ENCODE results near the gene IL15RA.

The IL15RA gene

DNA sequence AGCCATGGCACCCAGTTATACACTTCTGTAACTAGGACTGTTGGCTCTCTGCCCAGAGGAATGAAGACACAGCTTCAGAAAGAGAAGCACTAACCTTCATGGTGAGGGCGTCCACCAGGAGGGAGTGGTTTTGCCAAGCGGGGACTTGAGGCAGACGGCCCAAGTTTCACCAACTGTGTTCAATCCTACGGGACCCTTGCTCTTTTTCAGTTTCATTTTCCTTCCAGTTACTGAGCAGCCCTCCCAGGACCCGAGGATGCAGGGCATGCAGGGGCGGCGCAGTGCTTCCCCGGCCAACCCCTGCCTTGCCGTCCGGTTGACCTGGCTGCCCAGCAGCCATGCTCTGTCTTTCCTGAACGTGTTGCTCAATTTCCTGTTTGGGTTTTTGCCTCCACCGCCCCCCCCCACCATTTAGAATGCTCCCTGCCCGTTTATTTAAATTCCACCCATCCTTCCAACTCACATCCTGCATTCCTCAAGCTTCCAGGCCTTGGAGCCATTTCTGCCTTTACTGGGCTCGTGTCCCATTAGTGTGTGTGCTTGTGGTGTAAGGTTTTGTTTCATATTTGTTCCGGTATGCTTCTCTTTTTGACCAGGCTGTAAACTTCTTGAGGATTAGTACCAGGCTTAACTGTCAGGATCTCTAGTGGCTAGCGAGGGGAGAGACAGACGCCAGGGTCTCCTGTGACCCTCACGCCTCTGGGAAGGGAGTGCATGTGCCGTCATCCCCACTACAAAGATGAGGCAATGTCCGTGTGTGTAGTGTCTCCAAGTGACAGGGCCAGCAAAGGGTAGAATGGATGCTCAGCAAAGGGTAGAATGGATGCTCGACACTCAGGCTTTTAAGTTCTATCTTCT is 31.6 kb downstream of the IL15RA start:
- H3K4me3 ChIP-seq: no peak overlapping the region
- no peak for TF ChIP-seq Cebpa-rat (IDR thresholded peaks at IDR 0.05)
- H3K36me3 ChIP-seq: no peaks in the 10 kb centered on the region
- H3K9ac ChIP-seq: no peak overlapping the region
- no peaks in the 10 kb centered on the region for H3K27me3 ChIP-seq
- H4K20me1 ChIP-seq: no peaks in the 10 kb centered on the region
- H3K4me1 ChIP-seq: peaks cover 40% of the 10 kb centered on the region
- H3K9me3 ChIP-seq: no peaks in the 10 kb centered on the region
- peak overlapping the region; percentile 75 for H3K4me2 ChIP-seq
- H3K27ac ChIP-seq: peak overlapping the region; percentile 29; the same call in 1 of the 2 replicates

DNA sequence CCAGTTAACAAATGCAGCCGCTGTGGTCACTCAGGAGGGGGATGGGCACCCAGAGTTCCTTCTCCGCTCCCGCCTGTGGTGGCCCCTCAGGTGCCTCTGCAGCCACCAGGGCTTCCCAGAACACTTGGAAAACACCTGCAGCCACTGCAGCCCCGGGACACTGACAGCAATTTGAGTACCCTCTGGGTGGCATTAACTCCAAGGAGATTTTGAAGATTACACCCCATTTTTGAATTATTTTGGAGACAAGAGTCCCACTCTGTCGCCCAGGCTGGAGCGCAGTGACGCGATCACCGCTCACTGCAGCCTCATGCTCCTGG is 32.2 kb downstream of the IL15RA start:
- peaks cover 40% of the 10 kb centered on the region for H3K4me1 ChIP-seq
- no peak overlapping the region for H3K9ac ChIP-seq
- no peaks in the 10 kb centered on the region for H3K27me3 ChIP-seq
- no peaks in the 10 kb centered on the region for H3K9me3 ChIP-seq
- TF ChIP-seq Cebpa-rat (IDR thresholded peaks at IDR 0.05): no peak
- no peak overlapping the region for H3K4me3 ChIP-seq
- no peaks in the 10 kb centered on the region for H3K36me3 ChIP-seq
- H4K20me1 ChIP-seq: no peaks in the 10 kb centered on the region
- H3K4me2 ChIP-seq: peak overlapping the region; percentile 75
- no peak overlapping the region for H3K27ac ChIP-seq

GRCh38 chr10:5944389-5945189 is 32.8 kb downstream of the IL15RA start:
- Histone ChIP-seq H3K36me3 (no peaks in the 10 kb centered on the region), H4K20me1 (no peaks in the 10 kb centered on the region), H3K27ac (no peak overlapping the region), H3K9ac (no peak overlapping the region), H3K9me3 (no peaks in the 10 kb centered on the region), H3K4me2 (0 out of 2 replicates have a peak overlapping the region, but pooled peaks have one; percentile 75), H3K4me1 (peaks cover 40% of the 10 kb centered on the region), H3K4me3 (no peak overlapping the region), H3K27me3 (no peaks in the 10 kb centered on the region)
- TF ChIP-seq Cebpa-rat (IDR thresholded peaks at IDR 0.05): no peak

DNA sequence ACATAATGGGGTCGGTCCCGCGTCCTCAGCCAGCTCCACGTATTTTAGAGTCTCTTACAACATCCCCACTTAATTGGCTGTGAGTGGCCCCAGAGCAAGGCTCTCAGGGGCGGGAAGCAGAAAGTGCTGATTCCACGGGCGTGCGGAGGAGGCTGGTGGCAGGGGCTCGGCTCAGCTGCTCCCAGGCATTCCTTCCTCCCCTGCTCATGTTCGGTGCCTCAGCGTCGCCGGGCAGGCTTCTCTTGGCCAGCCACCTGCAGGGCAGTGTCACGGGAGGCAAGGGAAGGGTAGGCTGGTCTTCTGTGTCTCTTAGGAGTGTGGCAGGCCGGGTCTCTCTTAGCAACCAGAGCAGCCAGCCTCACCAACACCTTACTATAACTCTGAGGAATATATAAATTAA is 33.8 kb downstream of the IL15RA start:
- no peaks in the 10 kb centered on the region for H4K20me1 ChIP-seq
- no peaks in the 10 kb centered on the region for H3K27me3 ChIP-seq
- no peak for TF ChIP-seq Cebpa-rat (IDR thresholded peaks at IDR 0.05)
- peaks cover 40% of the 10 kb centered on the region for H3K4me1 ChIP-seq
- no peak overlapping the region for H3K9ac ChIP-seq
- no peak overlapping the region for H3K4me2 ChIP-seq
- no peaks in the 10 kb centered on the region for H3K9me3 ChIP-seq
- no peak overlapping the region for H3K4me3 ChIP-seq
- no peak overlapping the region for H3K27ac ChIP-seq
- peaks cover 10% of the 10 kb centered on the region for H3K36me3 ChIP-seq

DNA sequence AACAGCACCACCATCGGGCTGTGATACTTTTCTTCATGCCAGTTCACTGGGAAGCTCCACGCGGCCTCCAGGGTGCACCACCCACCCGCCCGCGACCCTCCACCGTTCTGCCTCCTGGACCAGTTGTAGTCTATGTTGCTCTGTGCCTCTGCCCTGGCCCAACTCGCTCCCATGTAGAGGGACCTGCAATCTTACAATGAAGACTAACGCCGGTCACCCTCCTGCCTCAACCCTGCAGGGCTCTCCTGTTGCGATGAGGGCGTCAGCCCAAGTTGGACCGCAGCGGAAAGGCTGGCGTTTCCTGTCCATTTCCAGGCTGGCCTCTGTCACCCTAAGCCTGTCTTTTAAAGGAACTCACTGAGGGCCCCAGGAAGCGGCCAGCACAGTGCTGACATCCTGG is 34.9 kb downstream of the IL15RA start:
- H3K4me1 ChIP-seq: peaks cover 40% of the 10 kb centered on the region
- no peaks in the 10 kb centered on the region for H3K9me3 ChIP-seq
- H3K9ac ChIP-seq: no peak overlapping the region
- H3K4me2 ChIP-seq: no peak overlapping the region
- H4K20me1 ChIP-seq: no peaks in the 10 kb centered on the region
- H3K36me3 ChIP-seq: peaks cover 20% of the 10 kb centered on the region
- no peak overlapping the region for H3K4me3 ChIP-seq
- no peaks in the 10 kb centered on the region for H3K27me3 ChIP-seq
- no peak for TF ChIP-seq Cebpa-rat (IDR thresholded peaks at IDR 0.05)
- H3K27ac ChIP-seq: no peak overlapping the region

DNA sequence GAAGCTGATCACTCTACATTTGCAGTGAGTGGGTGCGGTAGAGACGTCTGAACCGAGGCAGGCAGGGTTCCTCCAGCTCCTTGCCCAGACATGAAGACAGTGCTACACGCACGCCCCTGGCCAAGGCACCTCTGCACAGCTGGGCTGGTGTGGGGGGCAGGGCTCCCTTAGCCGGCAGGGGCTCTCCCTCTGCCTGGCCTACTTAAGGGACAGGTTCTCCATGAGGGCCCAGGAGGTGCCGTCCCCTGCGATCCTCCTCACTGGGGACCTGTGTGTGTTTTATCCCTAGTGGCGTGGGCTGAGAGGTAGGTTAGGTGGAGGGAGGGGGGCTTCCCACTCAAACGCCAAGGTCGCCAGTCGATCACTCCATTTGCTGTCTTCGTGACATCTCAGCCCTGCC is 35.3 kb downstream of the IL15RA start:
- Histone ChIP-seq H3K9ac (peak overlapping the region; percentile 9; the same call in 1 of the 2 replicates), H3K4me1 (peaks cover 38% of the 10 kb centered on the region), H3K4me3 (no peak overlapping the region), H3K9me3 (no peaks in the 10 kb centered on the region), H3K27ac (peak overlapping the region; percentile 50; the same call in 1 of the 2 replicates), H3K27me3 (no peaks in the 10 kb centered on the region), H3K4me2 (peak overlapping the region; percentile 70), H4K20me1 (no peaks in the 10 kb centered on the region), H3K36me3 (peaks cover 25% of the 10 kb centered on the region)
- no peak for TF ChIP-seq Cebpa-rat (IDR thresholded peaks at IDR 0.05)

DNA sequence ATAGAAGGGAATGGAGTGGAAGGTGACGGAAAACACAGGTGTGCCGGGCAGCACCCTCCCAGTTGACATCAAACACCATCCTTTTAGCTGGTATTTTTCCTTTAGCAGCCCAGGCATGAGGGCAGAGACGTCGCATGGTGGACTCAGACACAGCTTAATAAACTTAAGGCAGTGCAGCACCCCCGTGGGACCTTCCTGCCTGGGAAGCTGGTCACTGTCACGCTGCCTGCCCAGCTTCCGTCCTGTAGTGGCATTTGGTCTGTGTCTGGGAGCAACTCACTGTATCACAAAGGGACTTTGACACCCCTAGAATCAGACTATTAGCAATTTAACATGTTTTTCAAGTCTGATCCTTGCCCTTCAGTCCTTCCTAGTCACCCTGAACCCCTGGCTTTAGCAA is 35.8 kb downstream of the IL15RA start:
- Histone ChIP-seq H3K4me2 (peak overlapping the region; percentile 70), H3K27ac (peak overlapping the region; percentile 50; the same call in 1 of the 2 replicates), H3K4me3 (no peak overlapping the region), H3K4me1 (peaks cover 33% of the 10 kb centered on the region), H3K27me3 (no peaks in the 10 kb centered on the region), H3K9ac (peak overlapping the region; percentile 9; the same call in 1 of the 2 replicates), H4K20me1 (no peaks in the 10 kb centered on the region), H3K9me3 (no peaks in the 10 kb centered on the region), H3K36me3 (peaks cover 29% of the 10 kb centered on the region)
- no peak for TF ChIP-seq Cebpa-rat (IDR thresholded peaks at IDR 0.05)

GRCh38 chr10:5940807-5941218 is 36.5 kb downstream of the IL15RA start:
- no peaks in the 10 kb centered on the region for H4K20me1 ChIP-seq
- no peak overlapping the region for H3K4me2 ChIP-seq
- H3K36me3 ChIP-seq: peaks cover 37% of the 10 kb centered on the region
- no peaks in the 10 kb centered on the region for H3K27me3 ChIP-seq
- no peak overlapping the region for H3K4me3 ChIP-seq
- no peaks in the 10 kb centered on the region for H3K9me3 ChIP-seq
- H3K9ac ChIP-seq: no peak overlapping the region
- peaks cover 26% of the 10 kb centered on the region for H3K4me1 ChIP-seq
- no peak for TF ChIP-seq Cebpa-rat (IDR thresholded peaks at IDR 0.05)
- no peak overlapping the region for H3K27ac ChIP-seq

DNA sequence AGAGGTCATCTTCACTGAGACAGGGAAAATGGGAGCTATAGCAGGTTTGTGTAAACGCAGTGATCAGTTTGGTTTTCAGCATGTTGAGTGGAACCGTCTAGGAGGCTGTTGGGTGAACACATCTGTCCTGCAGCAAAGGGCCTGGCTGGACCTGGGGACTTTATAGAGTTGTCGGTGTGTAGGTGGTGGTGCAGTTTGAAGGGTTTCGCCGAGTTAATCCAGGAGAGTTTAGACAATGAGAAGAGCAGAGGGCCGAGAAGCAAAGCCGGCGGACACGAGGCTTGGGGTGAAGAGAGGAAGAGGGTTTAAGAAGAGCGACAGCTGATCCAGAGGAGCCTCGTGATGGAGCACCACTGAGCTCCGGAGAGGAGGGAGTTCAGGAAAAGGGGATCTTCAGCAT is 39.1 kb downstream of the IL15RA start:
- peaks cover 17% of the 10 kb centered on the region for H3K4me1 ChIP-seq
- no peaks in the 10 kb centered on the region for H4K20me1 ChIP-seq
- H3K27ac ChIP-seq: no peak overlapping the region
- TF ChIP-seq Cebpa-rat (IDR thresholded peaks at IDR 0.05): no peak
- H3K36me3 ChIP-seq: peaks cover 62% of the 10 kb centered on the region
- H3K27me3 ChIP-seq: no peaks in the 10 kb centered on the region
- H3K9me3 ChIP-seq: no peaks in the 10 kb centered on the region
- no peak overlapping the region for H3K4me3 ChIP-seq
- H3K9ac ChIP-seq: no peak overlapping the region
- no peak overlapping the region for H3K4me2 ChIP-seq

GRCh38 chr10:5937016-5937415 is 40.3 kb downstream of the IL15RA start:
- Histone ChIP-seq H3K4me3 (no peak overlapping the region), H3K9me3 (no peaks in the 10 kb centered on the region), H3K4me1 (peaks cover 12% of the 10 kb centered on the region), H3K9ac (no peak overlapping the region), H3K27ac (no peak overlapping the region), H4K20me1 (no peaks in the 10 kb centered on the region), H3K4me2 (no peak overlapping the region), H3K36me3 (peaks cover 75% of the 10 kb centered on the region), H3K27me3 (no peaks in the 10 kb centered on the region)
- no peak for TF ChIP-seq Cebpa-rat (IDR thresholded peaks at IDR 0.05)
